K562 (cell line): ENCODE results near the gene MICAL1. TPM values are rescaled to one million over a fixed set of nuclear protein-coding genes. Genes with fewer than 3 reads are reported as not detected.

ENCODE experiments used
- ATAC-seq: fragments of 200-7000 bp; cut with Tn5 transposase; 3 replicates; pipeline ENCODE4 v1.9.1; 2020; ENCODE audit warnings: moderate library complexity
- BruUV-seq: library from RNA; stranded (reverse); fragments of 400-500 nt; replicated peaks from 2 replicates; lab custom pipeline; 2021; lab: Mats Ljungman, UMichigan
- CTCF ChIA-PET: fragments of 300-600 bp; formaldehyde crosslinking; extraction: SDS; loops from one replicate; lab custom pipeline; 2021; ENCODE audit warnings: low intra/inter-chr PET ratio; lab: Yijun Ruan, JAX
- POLR2A ChIA-PET: fragments of 300-600, 350-650 bp; sonication (Branson Sonifier 250); formaldehyde crosslinking; extraction: SDS; loops from one replicate; lab custom pipeline; 2021; ENCODE audit warnings: antibody characterized with exemption, inconsistent platforms; lab: Yijun Ruan, JAX
- DNase-seq, 4 experiments: peaks; one replicate each; pipeline versions ENCODE4 v3.0.0 to v3.0.0-alpha.2; 2011 to 2018; ENCODE audit warnings: low spot score in 3 of 4, mixed read lengths in 3 of 4; ENCODE audit errors: extremely low read depth in 1 of 4
- FAIRE-seq: peaks from 2 replicates; lab custom pipeline; 2011; peaks lifted over from hg19 to GRCh38; lab: Jason Lieb, UNC
- H2AFZ ChIP-seq: 2 replicates; pipeline ENCODE4 v1.6.0; 2011; ENCODE audit warnings: low read depth, low read length, control low read depth, inconsistent platforms
- H3K27ac ChIP-seq: fragments of 200-600 bp; 3 replicates; pipeline ENCODE4 v1.8.0; 2011; ENCODE audit warnings: low read depth, mild to moderate bottlenecking, control low read depth, inconsistent platforms, low read length, moderate library complexity, mixed read lengths; ENCODE audit errors: extremely low read depth
- H3K27me3 ChIP-seq, 2 experiments: fragments of 300-600 bp in 1 of 2; 2 replicates in 1 of 2; 3 replicates in 1 of 2; pipeline versions ENCODE4 v1.6.0 to v1.8.0; 2011; ENCODE audit warnings: inconsistent platforms in 2 of 2, low read length in 2 of 2, mild to moderate bottlenecking in 1 of 2, mixed read lengths in 1 of 2, moderate library complexity in 1 of 2; ENCODE audit not compliant: control insufficient read depth in 2 of 2, insufficient read depth in 2 of 2
- H3K36me3 ChIP-seq: fragments of 300-600 bp; 3 replicates; pipeline ENCODE4 v1.8.0; 2011; ENCODE audit warnings: mild to moderate bottlenecking, low read length, inconsistent platforms; ENCODE audit not compliant: control insufficient read depth, insufficient read depth
- H3K4me1 ChIP-seq, 2 experiments: fragments of 200-600 bp in 1 of 2; replicated peaks in 1 of 2; 2 replicates in 1 of 2; 3 replicates in 1 of 2; pipeline versions ENCODE4 v1.5.1 to v1.8.0; 2011; ENCODE audit warnings: inconsistent platforms in 2 of 2, low read length in 2 of 2, mild to moderate bottlenecking in 1 of 2, mixed read lengths in 1 of 2, moderate library complexity in 1 of 2; ENCODE audit not compliant: control insufficient read depth in 2 of 2, insufficient read depth in 2 of 2
- H3K4me2 ChIP-seq: 2 replicates; pipeline ENCODE4 v1.6.1; 2011; ENCODE audit warnings: low read length, control low read depth, inconsistent platforms, mixed read lengths; ENCODE audit not compliant: insufficient read depth
- H3K4me3 ChIP-seq: fragments of 200-600 bp; sonication (generic), shearing (Covaris generic); 2 replicates; pipeline ENCODE4 v1.5.1; 2016; ENCODE audit warnings: control low read depth, inconsistent platforms
- H3K79me2 ChIP-seq: fragments of 200-600 bp; 3 replicates; pipeline ENCODE4 v1.8.0; 2011; ENCODE audit warnings: low read length, inconsistent platforms; ENCODE audit not compliant: control insufficient read depth, insufficient read depth
- H3K9ac ChIP-seq, 2 experiments: 2 replicates each; pipeline versions ENCODE4 v1.6.0 to v1.6.1; 2011; ENCODE audit warnings: low read depth in 2 of 2, low read length in 2 of 2, control low read depth in 1 of 2, inconsistent platforms in 1 of 2, mild to moderate bottlenecking in 1 of 2, mixed read lengths in 1 of 2; ENCODE audit not compliant: insufficient read depth in 1 of 2
- H3K9me1 ChIP-seq: one replicate; pipeline ENCODE4 v1.6.0; 2011; ENCODE audit warnings: inconsistent platforms, mild to moderate bottlenecking, low read length, moderate library complexity; ENCODE audit not compliant: control insufficient read depth, insufficient read depth
- H3K9me3 ChIP-seq: replicated peaks from 2 replicates; pipeline ENCODE4 v1.5.1; 2011; ENCODE audit warnings: low read depth, low read length, inconsistent platforms; ENCODE audit not compliant: control insufficient read depth, insufficient read depth
- H4K20me1 ChIP-seq: replicated peaks from 2 replicates; pipeline ENCODE4 v1.6.1; 2011; ENCODE audit warnings: low read length, inconsistent platforms, mixed read lengths; ENCODE audit not compliant: control insufficient read depth, insufficient read depth
- HES1 ChIP-seq: fragments of 450-650 bp; IDR thresholded peaks from 2 replicates; pipeline ENCODE4 v1.6.1; 2016; ENCODE audit warnings: low read depth, mild to moderate bottlenecking, moderate library complexity
- JUNB ChIP-seq: fragments of 450-650 bp; formaldehyde crosslinking; conservative IDR thresholded peaks from 2 replicates; pipeline ENCODE4 v1.4.0; 2020; ENCODE audit warnings: mild to moderate bottlenecking
- MEIS2 ChIP-seq: fragments of 450-650 bp; IDR thresholded peaks from 2 replicates; pipeline ENCODE4 v1.6.1; 2014; ENCODE audit warnings: mild to moderate bottlenecking; ENCODE audit not compliant: partially characterized antibody
- NR2F6 ChIP-seq: fragments of 450-650 bp; formaldehyde crosslinking; IDR thresholded peaks from 2 replicates; pipeline ENCODE4 v1.4.0; 2020; ENCODE audit warnings: mild to moderate bottlenecking
- PCBP2 ChIP-seq: fragments of 200-400 bp; formaldehyde crosslinking; IDR thresholded peaks from 2 replicates; pipeline ENCODE4 v1.6.1; 2018; ENCODE audit warnings: low read length, low read depth, mild to moderate bottlenecking, moderate library complexity; ENCODE audit not compliant: poor library complexity, severe bottlenecking
- POLR2AphosphoS2 ChIP-seq: IDR thresholded peaks from 2 replicates; pipeline ENCODE4 v1.6.1; 2012; ENCODE audit warnings: low read length, improper control_type of control experiment
- SP1 ChIP-seq: sonication (generic); formaldehyde crosslinking; IDR thresholded peaks from 2 replicates; pipeline ENCODE4 v1.8.1; 2022; ENCODE audit warnings: mild to moderate bottlenecking, missing genetic modification reagents
- ZNF23 ChIP-seq: fragments of 250-450 bp; sonication (Bioruptor Pico); IDR thresholded peaks from 2 replicates; pipeline ENCODE4 v1.4.0; 2020; ENCODE audit warnings: mild to moderate bottlenecking
- ZNF24 ChIP-seq: fragments of 450-650 bp; IDR thresholded peaks from 2 replicates; pipeline ENCODE4 v1.6.1; 2016
- whole genome bisulfite sequencing: fragments of 100-300 bp; shearing (Covaris generic); methylation state at CpG from one replicate; pipeline ENCODE4 v1.1.6; 2016; ENCODE audit warnings: low coverage, mixed read lengths; ENCODE audit not compliant: insufficient coverage; ENCODE audit errors: missing lambda C conversion rate; 5-methylcytosine and 5-hydroxymethylcytosine counted together
- in situ Hi-C: fragments of 300-500 bp; cut with MboI; formaldehyde crosslinking; loops from 4 replicates; pipeline ENCODE4 v1.15.0; 2018; ENCODE audit warnings: inconsistent platforms, mixed read lengths
- intact Hi-C: fragments of 100-400 bp; cut with micrococcal nuclease; formaldehyde crosslinking; loops from 2 replicates; pipeline ENCODE4 v1.14.2; 2022
- polyA plus RNA-seq, 8 experiments: library from polyadenylated mRNA; depleted of rRNA in 4 of 8; stranded (reverse) in 5 of 8; unstranded in 3 of 8; fragments of >200 nt; fragmentation: Nextera tagmentation in 2 of 8; fragmentation: Illumina TruSeq in 1 of 8; extraction: Ambion mirVana in 2 of 8; extraction: Trizol in 1 of 8; gene quantifications; 2 replicates each; pipeline versions ENCODE4 v1.2.1 to v1.2.3, GENCODE V29; 2011 to 2014; ENCODE audit warnings: inconsistent platforms in 1 of 8, missing spikeins in 1 of 8
- total RNA-seq, 7 experiments: library from RNA; depleted of rRNA in 6 of 7; stranded (reverse); fragments of >200 nt in 6 of 7; fragmentation: Illumina TruSeq in 2 of 7; extraction: Trizol in 2 of 7; gene quantifications; 2 replicates each; pipeline versions ENCODE4 v1.2.1 to v1.2.3, GENCODE V29; 2011 to 2021; ENCODE audit warnings: low replicate concordance in 1 of 7
- TF ChIP-seq, protein P1 (sequence below): fragments of 250-450 bp; sonication (Bioruptor Pico); IDR thresholded peaks from 2 replicates; pipeline ENCODE4 v1.5.0; 2021; ENCODE audit warnings: mild to moderate bottlenecking, moderate library complexity
- TF ChIP-seq, protein P2 (sequence below): fragments of 250-450 bp; sonication (Bioruptor Pico); IDR thresholded peaks from 2 replicates; pipeline ENCODE4 v1.4.0; 2020; ENCODE audit warnings: mild to moderate bottlenecking, moderate library complexity

MICAL1 gene
- total and polyA plus RNA-seq, 9 of the 15 experiments (the other 6 are each of a cell fraction or from before 2014, with no cell fraction given), result 0.07 to 15.2 (median 7.0) TPM

DNA sequence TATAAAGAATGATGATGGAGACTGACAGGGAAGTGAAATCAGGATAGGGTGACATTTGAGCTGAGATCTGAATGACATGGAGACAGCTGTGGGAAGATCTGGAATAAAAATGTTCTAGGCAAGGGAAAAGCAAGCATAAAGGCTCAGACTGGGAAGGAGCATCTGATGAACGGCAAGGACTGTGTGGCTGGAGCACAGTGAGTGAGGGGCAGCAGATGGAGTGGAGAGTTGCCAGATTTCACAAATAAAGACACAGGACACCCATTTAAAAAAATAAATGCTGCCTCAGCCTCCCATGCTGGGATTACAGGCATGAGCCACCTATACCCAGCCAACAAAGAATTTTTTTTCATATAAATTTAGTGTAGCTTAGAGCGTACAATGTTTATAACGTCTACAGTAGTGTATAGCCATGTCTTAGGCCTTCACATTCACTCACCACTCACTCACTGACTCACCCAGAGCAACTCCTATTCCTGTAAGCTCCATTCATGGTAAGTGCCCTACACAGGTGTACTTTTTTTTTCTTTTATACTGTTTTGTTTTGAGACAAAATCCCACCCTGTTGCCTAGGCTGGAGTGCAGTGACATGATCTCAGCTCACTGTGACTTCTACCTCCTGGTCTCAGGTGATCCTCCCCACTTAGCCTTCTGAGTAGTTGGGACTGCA is 29.8 kb upstream of the MICAL1 start:
- 55% methylated on average over 3 of the region's 3 CpGs for WGBS
- no peak for TF ChIP-seq ZNF23
- no peak for TF ChIP-seq NR2F6
- no peak for TF ChIP-seq JUNB (CRISPR knock-in tag)
- no peak for TF ChIP-seq SP1 (CRISPR knock-in tag)
- no peak for TF ChIP-seq MEIS2
- TF ChIP-seq PCBP2, result no peak
- no peak for TF ChIP-seq HES1
- TF ChIP-seq, protein P1, sequence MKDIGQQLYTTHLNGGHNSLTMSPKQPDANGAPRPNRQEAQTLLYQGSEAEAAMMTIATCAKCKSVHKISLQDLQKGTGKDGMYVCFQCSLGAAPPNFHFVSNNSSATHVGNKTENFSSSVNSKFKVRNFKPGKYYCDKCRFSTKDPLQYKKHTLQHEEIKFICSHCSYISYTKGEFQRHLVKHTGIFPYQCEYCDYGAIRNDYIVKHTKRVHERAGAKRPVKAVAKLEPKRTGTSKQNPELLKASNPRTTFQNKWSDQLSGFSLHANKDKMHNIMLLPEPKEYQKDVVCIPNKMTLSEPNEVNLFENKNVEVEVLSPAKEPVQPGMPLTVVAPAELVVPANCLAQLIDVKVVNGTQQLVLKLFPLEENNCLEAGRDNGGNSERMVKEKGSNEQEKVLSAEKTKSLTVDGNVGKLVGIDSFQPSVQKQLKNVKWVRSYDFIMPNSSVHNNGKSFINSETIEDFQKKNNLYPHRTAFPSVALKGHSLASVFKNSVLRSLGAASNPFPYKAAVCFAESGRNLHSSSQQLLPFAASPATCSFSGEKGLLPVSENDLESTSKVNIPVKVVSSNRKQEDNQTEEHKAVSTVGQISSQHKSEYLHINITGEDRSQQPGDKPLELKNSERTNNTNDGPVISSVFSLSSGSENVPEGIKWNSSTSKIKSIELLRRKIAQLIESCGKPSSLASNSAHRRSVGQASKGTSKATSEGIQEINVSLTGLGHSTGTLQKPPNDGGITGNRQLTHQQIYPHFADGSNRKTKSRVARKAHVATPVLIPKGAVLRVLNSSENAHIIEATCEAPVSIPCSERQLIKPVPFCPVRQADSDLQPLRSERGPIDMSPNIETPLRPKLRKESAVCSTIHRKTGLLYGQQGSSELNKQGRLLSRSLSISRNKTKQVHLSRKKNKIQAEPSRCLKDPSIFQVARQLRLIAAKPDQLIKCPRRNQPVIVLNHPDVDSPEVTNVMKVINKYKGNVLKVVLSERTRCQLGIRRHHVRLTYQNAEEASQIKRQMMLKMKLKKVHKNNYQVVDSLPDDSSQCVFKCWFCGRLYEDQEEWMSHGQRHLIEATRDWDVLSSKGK (CRISPR knock-in tag), result no peak
- TF ChIP-seq, protein P2, sequence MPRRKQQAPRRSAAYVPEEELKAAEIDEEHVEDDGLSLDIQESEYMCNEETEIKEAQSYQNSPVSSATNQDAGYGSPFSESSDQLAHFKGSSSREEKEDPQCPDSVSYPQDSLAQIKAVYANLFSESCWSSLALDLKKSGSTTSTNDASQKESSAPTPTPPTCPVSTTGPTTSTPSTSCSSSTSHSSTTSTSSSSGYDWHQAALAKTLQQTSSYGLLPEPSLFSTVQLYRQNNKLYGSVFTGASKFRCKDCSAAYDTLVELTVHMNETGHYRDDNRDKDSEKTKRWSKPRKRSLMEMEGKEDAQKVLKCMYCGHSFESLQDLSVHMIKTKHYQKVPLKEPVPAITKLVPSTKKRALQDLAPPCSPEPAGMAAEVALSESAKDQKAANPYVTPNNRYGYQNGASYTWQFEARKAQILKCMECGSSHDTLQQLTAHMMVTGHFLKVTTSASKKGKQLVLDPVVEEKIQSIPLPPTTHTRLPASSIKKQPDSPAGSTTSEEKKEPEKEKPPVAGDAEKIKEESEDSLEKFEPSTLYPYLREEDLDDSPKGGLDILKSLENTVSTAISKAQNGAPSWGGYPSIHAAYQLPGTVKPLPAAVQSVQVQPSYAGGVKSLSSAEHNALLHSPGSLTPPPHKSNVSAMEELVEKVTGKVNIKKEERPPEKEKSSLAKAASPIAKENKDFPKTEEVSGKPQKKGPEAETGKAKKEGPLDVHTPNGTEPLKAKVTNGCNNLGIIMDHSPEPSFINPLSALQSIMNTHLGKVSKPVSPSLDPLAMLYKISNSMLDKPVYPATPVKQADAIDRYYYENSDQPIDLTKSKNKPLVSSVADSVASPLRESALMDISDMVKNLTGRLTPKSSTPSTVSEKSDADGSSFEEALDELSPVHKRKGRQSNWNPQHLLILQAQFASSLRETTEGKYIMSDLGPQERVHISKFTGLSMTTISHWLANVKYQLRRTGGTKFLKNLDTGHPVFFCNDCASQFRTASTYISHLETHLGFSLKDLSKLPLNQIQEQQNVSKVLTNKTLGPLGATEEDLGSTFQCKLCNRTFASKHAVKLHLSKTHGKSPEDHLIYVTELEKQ (CRISPR knock-in tag), result no peak
- no peak for TF ChIP-seq POLR2AphosphoS2
- TF ChIP-seq ZNF24, result no peak
- peaks cover 19 to 20% of the 10 kb centered on the region in 2 experiments for H3K4me1 ChIP-seq
- no peak overlapping the region for H3K4me3 ChIP-seq
- no peaks in the 10 kb centered on the region for H3K27me3 ChIP-seq
- intact Hi-C loops, result no loop called here
- no peaks in the 10 kb centered on the region for H3K9me1 ChIP-seq
- ATAC-seq (no peak), FAIRE-seq (no peak), DNase-seq (no peak)
- H3K79me2 ChIP-seq, result peaks cover 26% of the 10 kb centered on the region
- H2AFZ ChIP-seq, result no peak overlapping the region
- ChIA-PET CTCF (no interaction called here), POLR2A (interaction anchor here (1.2 to 1.7 kb wide), 2 partner anchors 12 to 21 kb away, joined by 3 to 5 read pairs; no protein-coding TSS in a partner anchor)
- peaks cover 16% of the 10 kb centered on the region for H3K36me3 ChIP-seq
- in situ Hi-C loops, result no loop called here
- no peak overlapping the region for H3K27ac ChIP-seq
- no peaks in the 10 kb centered on the region for H3K9me3 ChIP-seq
- H3K9ac ChIP-seq, result no peak overlapping the region
- no peaks in the 10 kb centered on the region for H4K20me1 ChIP-seq
- no TSS peak for BruUV-seq
- no peak overlapping the region for H3K4me2 ChIP-seq
